ENCODE results near the gene MARCKS. TPM values are rescaled to one million over a fixed set of nuclear protein-coding genes. Genes with fewer than 3 reads are reported as not detected.

The MARCKS gene
- total and polyA plus RNA-seq, 2 of the 13 experiments (the other 11 are each of a cell fraction or from before 2014, with no cell fraction given) = 30.5 to 39.5 TPM

DNA sequence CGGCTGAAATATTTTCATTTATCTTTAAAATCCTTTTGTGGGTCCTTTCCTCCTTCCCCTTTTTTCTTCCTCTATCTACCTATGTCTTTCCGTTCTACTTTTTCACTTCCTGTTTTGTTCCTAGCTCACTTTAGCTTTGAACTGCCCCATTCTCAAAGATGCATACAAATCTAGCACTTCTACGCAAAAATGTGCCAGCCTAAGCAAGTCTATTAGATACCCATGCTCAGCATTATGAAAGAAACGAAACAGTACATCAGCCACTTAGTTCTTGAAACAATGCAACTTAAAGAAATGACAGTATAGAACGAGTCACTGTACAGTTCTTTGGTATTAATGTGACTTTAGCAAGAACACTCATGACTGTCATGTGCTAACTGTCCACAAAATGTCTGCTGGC, 47.3 kb upstream of the MARCKS start (continued):
- TF ChIP-seq HNF1A (IDR thresholded peaks at IDR 0.05; ENCODE audit: low read depth) (no peak), HNF1A (CRISPR knock-in tag; IDR thresholded peaks at IDR 0.05; ENCODE audit: borderline replicate concordance) (no peak), JUNB (CRISPR knock-in tag; IDR thresholded peaks at IDR 0.05; ENCODE audit: borderline replicate concordance) (no peak)

DNA sequence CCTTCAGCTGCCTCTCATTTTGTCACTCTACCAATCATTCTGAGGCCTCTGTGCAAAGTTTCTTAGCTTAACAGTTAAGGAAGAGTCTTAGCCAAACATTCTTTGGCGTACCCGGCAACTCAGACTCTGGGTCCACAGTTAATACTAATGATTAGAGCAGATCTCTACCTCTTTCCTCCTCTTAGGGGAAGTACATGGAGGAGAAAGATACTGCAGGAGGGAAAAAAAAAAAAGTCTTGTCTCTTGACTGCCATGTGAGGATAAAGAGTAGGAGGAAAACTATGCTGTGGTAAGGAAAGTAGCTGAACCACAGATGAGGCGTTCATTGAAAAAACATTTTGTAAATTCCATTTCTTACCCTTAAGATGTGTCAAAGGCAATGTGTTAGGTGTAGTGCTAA, 44.0 kb upstream of the MARCKS start:
- no peaks in the 10 kb centered on the region for H4K20me1 ChIP-seq (ENCODE audit: insufficient read depth, low read length)
- no peaks in the 10 kb centered on the region for H3K9me3 ChIP-seq (ENCODE audit: low read length)
- intact Hi-C loops (cut with micrococcal nuclease; ENCODE audit: unreplicated experiment) (no loop called here), in situ Hi-C loops (cut with HindIII; ENCODE audit: extremely low pct_ligation_motif_present, low pct_unique_long_range_greater_than_20kb) (no loop called here)
- no TSS peak for BruUV-seq (replicated peaks)
- H3K36me3 ChIP-seq (replicated peaks in 1 of 2; ENCODE audit: control insufficient read depth in 1 of 2, insufficient read depth in 2 of 2, low read length in 2 of 2) = no peaks in the 10 kb centered on the region
- no peaks in the 10 kb centered on the region for H3K79me2 ChIP-seq (ENCODE audit: insufficient read depth, low read length)
- whole genome bisulfite sequencing (ENCODE audit: low lambda C conversion rate) = 19% methylated on average over 3 of the region's 3 CpGs
- DNase-seq (ENCODE audit: low spot score) (no peak), ATAC-seq (no peak), FAIRE-seq (no peak)
- 0 out of 2 replicates have a peak, but pooled peaks cover under 1% of the 10 kb centered on the region for H3K4me1 ChIP-seq (ENCODE audit: insufficient read depth, low read length)
- H3K27me3 ChIP-seq (ENCODE audit: control insufficient read depth in 1 of 2, insufficient read depth in 2 of 2, low read length in 2 of 2) = peaks cover 0 to 1% of the 10 kb centered on the region in 2 experiments; a peak in 1 of 5 replicates
- no peak overlapping the region for H3K4me3 ChIP-seq (replicated peaks in 1 of 3; ENCODE audit: insufficient read depth in 1 of 3, low read depth in 2 of 3, low read length in 3 of 3)
- no peak overlapping the region for H2AFZ ChIP-seq (ENCODE audit: low read length)
- POLR2A ChIA-PET = no interaction called here
- no peak overlapping the region for H3K9ac ChIP-seq (ENCODE audit: insufficient read depth, low read depth, low read length)
- CTCF ChIA-PET (ENCODE audit: low intra/inter-chr PET ratio, low total read pairs) = no interaction called here
- H3K4me2 ChIP-seq (ENCODE audit: low read depth, low read length) = no peak overlapping the region
- no peak for TF ChIP-seq FOSL2 (CRISPR knock-in tag; IDR thresholded peaks at IDR 0.05)
- no peak for TF ChIP-seq ZNF530 (CRISPR knock-in tag; IDR thresholded peaks at IDR 0.05; ENCODE audit: low read depth)
- TF ChIP-seq SOX13 (IDR thresholded peaks at IDR 0.05) = no peak
- no peak for TF ChIP-seq SOX13 (CRISPR knock-in tag; conservative IDR thresholded peaks at IDR 0.05 in 1 of 2, IDR thresholded peaks at IDR 0.05 in 1 of 2)
- no peak for TF ChIP-seq NFIB (CRISPR knock-in tag; IDR thresholded peaks at IDR 0.05; ENCODE audit: borderline replicate concordance)
- TF ChIP-seq, protein P1, sequence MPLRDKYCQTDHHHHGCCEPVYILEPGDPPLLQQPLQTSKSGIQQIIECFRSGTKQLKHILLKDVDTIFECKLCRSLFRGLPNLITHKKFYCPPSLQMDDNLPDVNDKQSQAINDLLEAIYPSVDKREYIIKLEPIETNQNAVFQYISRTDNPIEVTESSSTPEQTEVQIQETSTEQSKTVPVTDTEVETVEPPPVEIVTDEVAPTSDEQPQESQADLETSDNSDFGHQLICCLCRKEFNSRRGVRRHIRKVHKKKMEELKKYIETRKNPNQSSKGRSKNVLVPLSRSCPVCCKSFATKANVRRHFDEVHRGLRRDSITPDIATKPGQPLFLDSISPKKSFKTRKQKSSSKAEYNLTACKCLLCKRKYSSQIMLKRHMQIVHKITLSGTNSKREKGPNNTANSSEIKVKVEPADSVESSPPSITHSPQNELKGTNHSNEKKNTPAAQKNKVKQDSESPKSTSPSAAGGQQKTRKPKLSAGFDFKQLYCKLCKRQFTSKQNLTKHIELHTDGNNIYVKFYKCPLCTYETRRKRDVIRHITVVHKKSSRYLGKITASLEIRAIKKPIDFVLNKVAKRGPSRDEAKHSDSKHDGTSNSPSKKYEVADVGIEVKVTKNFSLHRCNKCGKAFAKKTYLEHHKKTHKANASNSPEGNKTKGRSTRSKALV (CRISPR knock-in tag; IDR thresholded peaks at IDR 0.05) = no peak
- TF ChIP-seq MED13 (CRISPR knock-in tag; IDR thresholded peaks at IDR 0.05) = no peak
- no peak for TF ChIP-seq SATB2 (CRISPR knock-in tag; IDR thresholded peaks at IDR 0.05)
- TF ChIP-seq THAP11 (CRISPR knock-in tag; IDR thresholded peaks at IDR 0.05) = no peak
- no peak for TF ChIP-seq ZSCAN22 (CRISPR knock-in tag; IDR thresholded peaks at IDR 0.05)
- no peak for TF ChIP-seq TOE1 (CRISPR knock-in tag; IDR thresholded peaks at IDR 0.05)
- no peak for TF ChIP-seq RXRA (CRISPR knock-in tag; IDR thresholded peaks at IDR 0.05)
- H3K27ac ChIP-seq (ENCODE audit: extremely low read length, insufficient read depth, low read length) = no peak overlapping the region
